A549 (cell line): ENCODE data around the gene KCNE4. TPM values are rescaled to one million over a fixed set of nuclear protein-coding genes. Genes with fewer than 3 reads are reported as not detected.
A peak's percentile ranks its signal among the peaks of the same experiment; 100 is the strongest.

Experiments
- ATAC-seq, 2 experiments: fragments of 200-7000 bp in 1 of 2; fragments of >200 bp in 1 of 2; cut with Nextera tagmentation in 1 of 2; cut with Tn5 transposase in 1 of 2; 3 replicates each; pipeline versions ENCODE4 v1.8.0 to v1.9.1; 2018 to 2020; ENCODE audit warnings: mild to moderate bottlenecking in 1 of 2, moderate library complexity in 1 of 2
- CTCF ChIA-PET: fragments of 300-600 bp; sonication (Branson Sonifier 250); formaldehyde crosslinking; extraction: SDS; loops from one replicate; lab custom pipeline; 2021; ENCODE audit warnings: antibody characterized with exemption, inconsistent platforms; lab: Yijun Ruan, JAX
- POLR2A ChIA-PET: fragments of 350-600 bp; formaldehyde crosslinking; extraction: SDS; loops from one replicate; lab custom pipeline; 2021; ENCODE audit warnings: antibody characterized with exemption, inconsistent platforms; lab: Yijun Ruan, JAX
- DNase-seq, 2 experiments: peaks; one replicate each; pipeline versions ENCODE4 v3.0.0 to v3.0.0-alpha.2; 2011 to 2016; ENCODE audit warnings: low read depth in 1 of 2, low spot score in 1 of 2
- FAIRE-seq: peaks from 2 replicates; lab custom pipeline; 2011; peaks lifted over from hg19 to GRCh38; lab: Jason Lieb, UNC
- H3K27ac ChIP-seq, 2 experiments: fragments of >200 bp; sonication (Bioruptor Twin); formaldehyde crosslinking; 3 replicates each; pipeline ENCODE4 v1.5.1; 2016 to 2017
- H3K4me1 ChIP-seq: fragments of >200 bp; sonication (Bioruptor Twin); formaldehyde crosslinking; 3 replicates; pipeline ENCODE4 v1.6.1; 2016
- H3K4me2 ChIP-seq: fragments of >200 bp; sonication (Bioruptor Twin); formaldehyde crosslinking; 3 replicates; pipeline ENCODE4 v1.6.1; 2016
- H3K4me3 ChIP-seq: fragments of >200 bp; sonication (Bioruptor Twin); formaldehyde crosslinking; 3 replicates; pipeline ENCODE4 v1.5.1; 2016
- H3K9me3 ChIP-seq: fragments of >200 bp; sonication (Bioruptor Twin); formaldehyde crosslinking; 3 replicates; pipeline ENCODE4 v1.6.1; 2016
- BHLHE40 ChIP-seq: IDR thresholded peaks from 2 replicates; pipeline ENCODE4 v1.6.1; 2012; ENCODE audit warnings: low read depth, low read length, inconsistent platforms
- CEBPB ChIP-seq, 2 experiments: fragments of >200 bp in 1 of 2; sonication (Bioruptor Twin) in 1 of 2; formaldehyde crosslinking in 1 of 2; IDR thresholded peaks; 2 replicates each; pipeline ENCODE4 v1.6.1; 2012 to 2016
- CHD2 ChIP-seq: fragments of 150-350 bp; IDR thresholded peaks from 2 replicates; pipeline ENCODE4 v1.6.1; 2014; ENCODE audit warnings: low read length; ENCODE audit not compliant: partially characterized antibody
- CHD4 ChIP-seq: fragments of 200-600 bp; sonication (generic); IDR thresholded peaks from 2 replicates; pipeline ENCODE4 v1.6.1; 2016; ENCODE audit warnings: antibody characterized with exemption, mild to moderate bottlenecking, borderline replicate concordance
- EHF ChIP-seq: fragments of 250-450 bp; sonication (Bioruptor Pico); IDR thresholded peaks from 2 replicates; pipeline ENCODE4 v1.5.0; 2020; ENCODE audit warnings: mild to moderate bottlenecking
- EP300 ChIP-seq, 2 experiments: fragments of >200 bp; sonication (Bioruptor Twin); formaldehyde crosslinking; IDR thresholded peaks; 2 replicates in 1 of 2; 3 replicates in 1 of 2; pipeline ENCODE4 v1.6.1; 2016 to 2017
- ESRRA ChIP-seq: fragments of 150-350 bp; IDR thresholded peaks from 2 replicates; pipeline ENCODE4 v1.6.1; 2014; ENCODE audit warnings: mild to moderate bottlenecking, low read length, borderline replicate concordance
- FOSL2 ChIP-seq, 2 experiments: fragments of 450-650 bp in 1 of 2; fragments of >200 bp in 1 of 2; sonication (Bioruptor Twin) in 1 of 2; formaldehyde crosslinking; IDR thresholded peaks; 2 replicates each; pipeline versions ENCODE4 v1.5.0 to v1.6.1; 2016 to 2020; ENCODE audit warnings: mild to moderate bottlenecking in 1 of 2, moderate library complexity in 1 of 2
- GATA3 ChIP-seq: IDR thresholded peaks from 2 replicates; pipeline ENCODE4 v1.6.1; 2012; ENCODE audit warnings: borderline replicate concordance
- HEYL ChIP-seq: fragments of 250-450 bp; sonication (Bioruptor Pico); IDR thresholded peaks from 2 replicates; pipeline ENCODE4 v1.8.0; 2021; ENCODE audit warnings: mild to moderate bottlenecking, moderate library complexity
- HOXA7 ChIP-seq: fragments of 250-450 bp; sonication (Bioruptor Pico); IDR thresholded peaks from 2 replicates; pipeline ENCODE4 v1.5.0; 2020; ENCODE audit warnings: mild to moderate bottlenecking, moderate library complexity
- HOXB13 ChIP-seq: fragments of 250-450 bp; sonication (Bioruptor Pico); IDR thresholded peaks from 2 replicates; pipeline ENCODE4 v1.5.0; 2020; ENCODE audit warnings: low read depth, mild to moderate bottlenecking, moderate library complexity
- HOXB5 ChIP-seq: fragments of 250-450 bp; sonication (Bioruptor Pico); IDR thresholded peaks from 2 replicates; pipeline ENCODE4 v1.5.0; 2020; ENCODE audit warnings: mild to moderate bottlenecking, moderate library complexity
- JUN ChIP-seq, 2 experiments: fragments of >200 bp; sonication (Bioruptor Twin); formaldehyde crosslinking; IDR thresholded peaks; 2 replicates in 1 of 2; 3 replicates in 1 of 2; pipeline ENCODE4 v1.6.1; 2016 to 2017
- KDM1A ChIP-seq: fragments of 200-600 bp; sonication (generic); IDR thresholded peaks from 2 replicates; pipeline ENCODE4 v1.6.1; 2016; ENCODE audit warnings: low read depth, mild to moderate bottlenecking
- KDM5A ChIP-seq: fragments of 200-600 bp; sonication (generic); IDR thresholded peaks from 2 replicates; pipeline ENCODE4 v1.6.1; 2016; ENCODE audit warnings: antibody characterized with exemption, mild to moderate bottlenecking
- MAFK ChIP-seq: fragments of 450-650 bp; IDR thresholded peaks from 2 replicates; pipeline ENCODE4 v1.6.1; 2014; ENCODE audit not compliant: partially characterized antibody
- MAZ ChIP-seq: fragments of 150-350 bp; IDR thresholded peaks from 2 replicates; pipeline ENCODE4 v1.6.1; 2014; ENCODE audit warnings: antibody characterized with exemption, low read depth, low read length, borderline replicate concordance
- MYC ChIP-seq: IDR thresholded peaks from 2 replicates; pipeline ENCODE4 v1.6.1; 2012; ENCODE audit warnings: mild to moderate bottlenecking, inconsistent platforms, low read length, improper control_type of control experiment, borderline replicate concordance
- NFE2L2 ChIP-seq: fragments of 150-350 bp; conservative IDR thresholded peaks from 2 replicates; pipeline ENCODE4 v1.6.1; 2014; ENCODE audit warnings: low read length
- POLR2A ChIP-seq: IDR thresholded peaks from 2 replicates; pipeline ENCODE4 v1.6.1; 2012; ENCODE audit warnings: mild to moderate bottlenecking, low read length
- RCOR1 ChIP-seq: fragments of 150-350 bp; IDR thresholded peaks from 2 replicates; pipeline ENCODE4 v1.6.1; 2014; ENCODE audit warnings: antibody characterized with exemption, low read length, low read depth
- SMC3 ChIP-seq: fragments of >200 bp; sonication (Bioruptor Twin); formaldehyde crosslinking; IDR thresholded peaks from 3 replicates; pipeline ENCODE4 v1.6.1; 2018; ENCODE audit warnings: inconsistent platforms
- TP53 ChIP-seq: fragments of 250-450 bp; sonication (Bioruptor Pico); IDR thresholded peaks from 2 replicates; pipeline ENCODE4 v1.5.0; 2021; ENCODE audit warnings: mild to moderate bottlenecking, moderate library complexity
- ZNF302 ChIP-seq: fragments of 250-450 bp; sonication (Bioruptor Pico); IDR thresholded peaks from 2 replicates; pipeline ENCODE4 v1.9.0; 2021; ENCODE audit warnings: inconsistent platforms, mild to moderate bottlenecking, moderate library complexity
- ZSCAN20 ChIP-seq: fragments of 250-450 bp; sonication (Bioruptor Pico); IDR thresholded peaks from 2 replicates; pipeline ENCODE4 v1.8.0; 2022; ENCODE audit warnings: mild to moderate bottlenecking, moderate library complexity
- WGBS: methylation state at CpG from one replicate; pipeline ENCODE4 v1.1.6; 2017; ENCODE audit errors: missing lambda C conversion rate; 5-methylcytosine and 5-hydroxymethylcytosine counted together
- polyA plus RNA-seq, 4 experiments: library from polyadenylated mRNA; depleted of rRNA in 3 of 4; stranded (reverse); fragments of >200 nt; fragmentation: RNase III in 1 of 4; extraction: RNeasy Plus Mini Kit Qiagen cat#74134 plus additional on column Dnase treatment in 1 of 4; gene quantifications; 2 replicates in 3 of 4; 3 replicates in 1 of 4; pipeline ENCODE4 v1.2.3, GENCODE V29; 2011 to 2017
- TF ChIP-seq, protein P1 (sequence below): fragments of >200 bp; sonication (Bioruptor Twin); formaldehyde crosslinking; IDR thresholded peaks from 2 replicates; pipeline ENCODE4 v1.6.1; 2016
- TF ChIP-seq, protein P2 (sequence below): fragments of >200 bp; sonication (Bioruptor Twin); formaldehyde crosslinking; IDR thresholded peaks from 3 replicates; pipeline ENCODE4 v1.6.1; 2016

The KCNE4 gene
- polyA plus RNA-seq, 2 of the 4 experiments (the other 2 are of a cell fraction): 1.4 to 3.6 TPM

DNA sequence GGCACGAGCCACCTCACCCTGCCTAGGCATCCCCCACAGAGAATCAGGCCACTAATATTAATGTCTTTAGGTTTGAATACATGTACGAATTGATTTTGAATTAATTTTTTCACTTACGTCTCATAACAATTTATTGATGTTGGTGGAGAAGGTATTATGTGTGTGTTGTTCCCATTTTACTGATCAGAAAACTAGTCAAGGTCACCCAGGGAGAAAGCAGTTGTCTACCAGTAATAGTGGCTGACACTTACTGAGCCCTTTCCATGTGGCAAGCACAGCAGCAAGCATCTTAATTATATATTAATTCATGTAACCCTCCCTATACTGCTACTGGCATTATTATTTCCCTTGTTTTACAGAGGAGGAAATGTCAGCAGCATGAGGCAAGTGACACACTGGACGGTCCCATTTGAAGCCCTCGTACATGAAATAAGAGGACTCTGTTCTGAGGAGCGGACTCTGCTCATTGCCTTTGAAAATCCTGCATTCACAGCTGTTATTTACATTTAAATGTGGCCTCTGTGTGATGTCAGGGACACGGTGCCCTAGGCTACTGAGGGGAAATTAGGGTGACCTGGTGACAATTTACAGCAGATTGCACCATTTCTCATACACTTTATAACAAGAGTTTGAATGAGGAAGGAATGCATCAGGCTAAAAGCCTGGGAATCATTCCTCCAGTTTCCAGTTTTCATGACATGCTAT lies 30.9 kb upstream of the KCNE4 start:
- Histone ChIP-seq H3K4me3 (no peak overlapping the region), H3K4me2 (no peak overlapping the region), H3K9me3 (no peaks in the 10 kb centered on the region), H3K27ac (peak overlapping the region; percentile 17 to 25; a peak in 1 of 6 replicates), H3K4me1 (peaks cover 6% of the 10 kb centered on the region)
- no peak for DNase-seq
- 74% methylated on average over 7 of the region's 7 CpGs for WGBS
- no peak for FAIRE-seq
- no peak for ATAC-seq
- ChIA-PET POLR2A (no interaction called here), CTCF (no interaction called here)
- TF ChIP-seq EHF (CRISPR knock-in tag): no peak
- TF ChIP-seq BHLHE40: no peak
- TF ChIP-seq CEBPB (IDR thresholded peaks at IDR 0.05): no peak
- TF ChIP-seq HOXB5 (CRISPR knock-in tag): no peak
- no peak for TF ChIP-seq FOSL2 (IDR thresholded peaks at IDR 0.05)
- TF ChIP-seq FOSL2 (CRISPR knock-in tag; IDR thresholded peaks at IDR 0.05): no peak
- no peak for TF ChIP-seq MAFK
- no peak for TF ChIP-seq NFE2L2
- TF ChIP-seq, protein P1, sequence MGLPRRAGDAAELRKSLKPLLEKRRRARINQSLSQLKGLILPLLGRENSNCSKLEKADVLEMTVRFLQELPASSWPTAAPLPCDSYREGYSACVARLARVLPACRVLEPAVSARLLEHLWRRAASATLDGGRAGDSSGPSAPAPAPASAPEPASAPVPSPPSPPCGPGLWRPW: no peak
- TF ChIP-seq, protein P2, sequence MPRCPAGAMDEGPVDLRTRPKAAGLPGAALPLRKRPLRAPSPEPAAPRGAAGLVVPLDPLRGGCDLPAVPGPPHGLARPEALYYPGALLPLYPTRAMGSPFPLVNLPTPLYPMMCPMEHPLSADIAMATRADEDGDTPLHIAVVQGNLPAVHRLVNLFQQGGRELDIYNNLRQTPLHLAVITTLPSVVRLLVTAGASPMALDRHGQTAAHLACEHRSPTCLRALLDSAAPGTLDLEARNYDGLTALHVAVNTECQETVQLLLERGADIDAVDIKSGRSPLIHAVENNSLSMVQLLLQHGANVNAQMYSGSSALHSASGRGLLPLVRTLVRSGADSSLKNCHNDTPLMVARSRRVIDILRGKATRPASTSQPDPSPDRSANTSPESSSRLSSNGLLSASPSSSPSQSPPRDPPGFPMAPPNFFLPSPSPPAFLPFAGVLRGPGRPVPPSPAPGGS: no peak
- no peak for TF ChIP-seq ZSCAN20 (CRISPR knock-in tag)
- TF ChIP-seq ESRRA: no peak
- TF ChIP-seq KDM1A: no peak

DNA sequence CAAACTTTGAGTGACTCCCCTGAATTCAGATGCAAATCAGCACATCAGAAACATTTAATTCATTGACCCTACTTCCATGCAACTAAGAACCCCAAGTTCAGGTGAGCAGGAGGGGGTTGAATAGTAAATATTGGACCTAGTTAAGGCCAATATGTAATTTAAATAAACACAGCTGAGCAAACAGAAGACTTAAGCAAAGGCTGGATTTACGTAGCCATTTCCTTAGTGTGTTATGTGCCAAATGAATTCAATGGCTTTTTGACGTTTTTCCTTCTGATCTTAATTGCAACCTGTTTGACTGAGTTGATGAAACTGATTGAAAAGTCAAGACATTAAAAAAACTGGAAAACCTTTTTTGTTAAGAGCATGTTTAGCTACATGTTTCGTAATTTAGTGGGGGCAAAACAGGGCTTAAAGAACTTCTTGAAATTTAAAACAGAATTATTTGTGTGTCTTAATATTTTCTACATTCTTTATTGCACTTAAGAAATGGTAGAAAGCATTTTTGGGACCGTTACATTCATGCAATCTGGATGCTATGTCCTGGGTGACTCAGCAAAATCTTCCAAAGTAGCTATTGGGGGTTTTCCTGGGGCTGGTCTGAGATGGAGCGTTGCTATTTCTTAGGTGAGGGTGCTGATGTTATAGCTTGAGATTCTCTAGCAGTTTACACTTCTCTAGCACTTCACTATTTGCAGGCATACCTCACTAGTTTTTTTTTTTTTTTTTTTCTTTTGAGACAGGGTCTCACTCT lies 25.5 kb upstream of the KCNE4 start:
- peak overlapping the region; percentile 76 to 86 for H3K27ac ChIP-seq
- CTCF ChIA-PET: interaction anchor here (0.9 to 3.1 kb wide), 6 partner anchors 16 to 74 kb away, joined by 3 to 12 read pairs (median 4); no protein-coding TSS in a partner anchor
- 29% methylated on average over 5 of the region's 5 CpGs for WGBS
- no peak overlapping the region for H3K4me3 ChIP-seq
- TF ChIP-seq MAFK: peak; percentile 97
- TF ChIP-seq FOSL2 (IDR thresholded peaks at IDR 0.05): no peak
- TF ChIP-seq FOSL2 (CRISPR knock-in tag; IDR thresholded peaks at IDR 0.05): peak; percentile 32; the same call in 1 of the 2 replicates
- 0 out of 4 replicates have a peak, but pooled peaks of 1 of the 2 experiments have one; percentile 7 for TF ChIP-seq CEBPB (IDR thresholded peaks at IDR 0.05)
- TF ChIP-seq BHLHE40: no peak
- peak; percentile 98 for TF ChIP-seq NFE2L2
- TF ChIP-seq EP300 (IDR thresholded peaks at IDR 0.05): peak; percentile 60 to 74; a peak in 2 of 5 replicates
- no peak for TF ChIP-seq HEYL
- TF ChIP-seq JUN (IDR thresholded peaks at IDR 0.05): no peak
- TF ChIP-seq MAZ: no peak
- TF ChIP-seq CHD2: no peak
- H3K4me1 ChIP-seq: peaks cover 28% of the 10 kb centered on the region
- FAIRE-seq (peak; percentile 28), DNase-seq (peak; percentile 25 to 54), ATAC-seq (peak; percentile 62 to 70; a peak in 5 of 6 replicates)
- H3K4me2 ChIP-seq: peak overlapping the region; percentile 47
- POLR2A ChIA-PET: interaction anchor here (0.7 to 1.3 kb wide), 2 partner anchors 21 to 29 kb away, joined by 4 read pairs; no protein-coding TSS in a partner anchor
- H3K9me3 ChIP-seq: peaks cover 4% of the 10 kb centered on the region; the same call in 2 of the 3 replicates

DNA sequence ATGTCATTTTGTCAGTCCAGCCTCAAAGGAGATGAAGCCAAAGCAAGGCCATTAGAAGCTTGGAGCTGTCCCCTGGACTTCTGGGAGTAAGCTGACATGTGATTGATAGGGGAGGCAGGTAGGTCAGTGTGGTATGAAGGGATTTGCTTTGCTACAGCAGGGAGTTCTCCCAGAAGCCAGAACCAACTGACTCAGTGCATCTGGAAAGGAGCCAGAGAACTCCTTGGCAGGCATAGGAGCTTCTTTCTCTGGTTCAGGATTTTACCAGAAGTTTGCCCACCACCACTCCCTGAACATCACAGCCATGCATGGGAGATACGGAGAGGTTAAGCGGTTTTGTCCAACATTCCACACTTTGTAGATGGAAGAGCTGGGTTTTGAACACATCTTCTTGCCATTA lies 24.5 kb upstream of the KCNE4 start:
- Histone ChIP-seq H3K9me3 (peaks cover 13% of the 10 kb centered on the region; the same call in 2 of the 3 replicates), H3K27ac (peak overlapping the region; percentile 76 to 86), H3K4me3 (no peak overlapping the region), H3K4me2 (peak overlapping the region; percentile 47; the same call in 2 of the 3 replicates), H3K4me1 (peaks cover 28% of the 10 kb centered on the region)
- POLR2A ChIA-PET: interaction anchor here (1.3 kb wide), 1 partner anchor 20 kb away, joined by 4 read pairs; no protein-coding TSS in a partner anchor
- peak in 1 of 2 experiments; percentile 51 for DNase-seq
- 97% methylated on average over 2 of the region's 2 CpGs for WGBS
- no peak for FAIRE-seq
- peak in 1 of 2 experiments; percentile 75; a peak in 3 of 6 replicates for ATAC-seq
- CTCF ChIA-PET: interaction anchor here (0.9 to 2.4 kb wide), 5 partner anchors 16 to 333 kb away, joined by 3 to 7 read pairs (median 3); no protein-coding TSS in a partner anchor
- no peak for TF ChIP-seq MAFK
- TF ChIP-seq POLR2A: no peak
- TF ChIP-seq CHD4: no peak
- no peak for TF ChIP-seq HOXA7 (CRISPR knock-in tag)
- TF ChIP-seq CEBPB (IDR thresholded peaks at IDR 0.05): no peak
- no peak for TF ChIP-seq ZNF302 (CRISPR knock-in tag)
- no peak for TF ChIP-seq RCOR1
- no peak for TF ChIP-seq MYC
- no peak for TF ChIP-seq TP53 (CRISPR knock-in tag)
- no peak for TF ChIP-seq HOXB13 (CRISPR knock-in tag)
- TF ChIP-seq KDM5A: no peak
- TF ChIP-seq HEYL: no peak
- no peak for TF ChIP-seq SMC3
- TF ChIP-seq, protein P1: no peak
- no peak for TF ChIP-seq GATA3
- TF ChIP-seq FOSL2 (IDR thresholded peaks at IDR 0.05): no peak
- TF ChIP-seq FOSL2 (CRISPR knock-in tag; IDR thresholded peaks at IDR 0.05): no peak
